Raji (cell line): Measurements from ENCODE around the gene RENBP.

ENCODE experiments used
- POLR2A ChIP-seq: IDR thresholded peaks from 2 replicates; pipeline ENCODE4 v1.6.1; 2011; ENCODE audit warnings: low read depth, low read length, control low read depth; ENCODE audit not compliant: insufficient read depth

The RENBP gene

GRCh38 chrX:153908219-153908860 is 36.1 kb downstream of the RENBP start:
- no peak for TF ChIP-seq POLR2A

- TF ChIP-seq POLR2A = no peak
These were observed 37.0 kb downstream of the RENBP start for GRCh38 chrX:153907456-153907855.

- TF ChIP-seq POLR2A = no peak
These were observed 38.1 kb downstream of the RENBP start for GRCh38 chrX:153906126-153906917.

- TF ChIP-seq POLR2A = no peak
These were observed 38.9 kb downstream of the RENBP start for GRCh38 chrX:153905481-153906095.

GRCh38 chrX:153903991-153904957 is 40.2 kb downstream of the RENBP start, which contains the start of gene AVPR2:
Gene AVPR2 (plus strand): TSS chrX:153904673. CDS start chrX:153905146, 473 bp downstream.
- 0 out of 2 replicates have a peak, but pooled peaks have one; percentile 29 for TF ChIP-seq POLR2A

- no peak; the same call in 1 of the 2 replicates for TF ChIP-seq POLR2A
These were observed 41.0 kb downstream of the RENBP start for GRCh38 chrX:153903238-153903980.

GRCh38 chrX:153902385-153902784 is 42.1 kb downstream of the RENBP start:
- no peak for TF ChIP-seq POLR2A

GRCh38 chrX:153901753-153902140 is 42.7 kb downstream of the RENBP start:
- no peak for TF ChIP-seq POLR2A

- TF ChIP-seq POLR2A = peak; percentile 42; the same call in 1 of the 2 replicates
These were observed 43.4 kb downstream of the RENBP start for GRCh38 chrX:153900831-153901752.

GRCh38 chrX:153897899-153898298 is 46.5 kb downstream of the RENBP start:
- no peak for TF ChIP-seq POLR2A

GRCh38 chrX:153889123-153889522 is 55.3 kb downstream of the RENBP start:
- no peak for TF ChIP-seq POLR2A

- no peak for TF ChIP-seq POLR2A
These were observed 56.1 kb downstream of the RENBP start for GRCh38 chrX:153888344-153888743.

- TF ChIP-seq POLR2A = no peak
These were observed 57.1 kb downstream of the RENBP start for GRCh38 chrX:153887385-153887784.
